BJ (cell line): Measurements from ENCODE around the gene MARS1. TPM values are rescaled to one million over a fixed set of nuclear protein-coding genes. Genes with fewer than 3 reads are reported as not detected.

ENCODE experiments used
- CTCF ChIA-PET: fragments of 350-600 bp; formaldehyde crosslinking; extraction: SDS; loops from one replicate; lab custom pipeline; 2021; ENCODE audit warnings: antibody characterized with exemption, inconsistent platforms; lab: Yijun Ruan, JAX
- POLR2A ChIA-PET: fragments of 300-600 bp; sonication (Branson Sonifier 250); formaldehyde crosslinking; extraction: SDS; loops from one replicate; lab custom pipeline; 2021; ENCODE audit warnings: antibody characterized with exemption; lab: Charles Lee
- DNase-seq: peaks from one replicate; pipeline ENCODE4 v3.0.0-alpha.2; 2011; ENCODE audit warnings: low read depth
- H3K27me3 ChIP-seq: 2 replicates; pipeline ENCODE4 v1.6.0; 2011; ENCODE audit warnings: low read length; ENCODE audit not compliant: control insufficient read depth, insufficient read depth
- H3K36me3 ChIP-seq: 2 replicates; pipeline ENCODE4 v1.5.1; 2011; ENCODE audit warnings: low read length; ENCODE audit not compliant: control insufficient read depth, insufficient read depth
- H3K4me3 ChIP-seq: 2 replicates; pipeline ENCODE4 v1.5.1; 2011; ENCODE audit warnings: low read depth, mild to moderate bottlenecking, control low read depth, low read length
- polyA plus RNA-seq: library from polyadenylated mRNA; depleted of rRNA; stranded (reverse); fragments of >200 nt; gene quantifications from 2 replicates; pipeline ENCODE4 v1.2.3, GENCODE V29; 2011
- TF ChIP-seq, protein P1 (sequence below): IDR thresholded peaks from 2 replicates; pipeline ENCODE4 v1.5.1; 2011; ENCODE audit warnings: low read depth, mild to moderate bottlenecking, control low read depth, inconsistent platforms, low read length, moderate library complexity; ENCODE audit not compliant: insufficient read depth

MARS1 gene
- polyA plus RNA-seq, 1 experiment = 378 TPM

DNA sequence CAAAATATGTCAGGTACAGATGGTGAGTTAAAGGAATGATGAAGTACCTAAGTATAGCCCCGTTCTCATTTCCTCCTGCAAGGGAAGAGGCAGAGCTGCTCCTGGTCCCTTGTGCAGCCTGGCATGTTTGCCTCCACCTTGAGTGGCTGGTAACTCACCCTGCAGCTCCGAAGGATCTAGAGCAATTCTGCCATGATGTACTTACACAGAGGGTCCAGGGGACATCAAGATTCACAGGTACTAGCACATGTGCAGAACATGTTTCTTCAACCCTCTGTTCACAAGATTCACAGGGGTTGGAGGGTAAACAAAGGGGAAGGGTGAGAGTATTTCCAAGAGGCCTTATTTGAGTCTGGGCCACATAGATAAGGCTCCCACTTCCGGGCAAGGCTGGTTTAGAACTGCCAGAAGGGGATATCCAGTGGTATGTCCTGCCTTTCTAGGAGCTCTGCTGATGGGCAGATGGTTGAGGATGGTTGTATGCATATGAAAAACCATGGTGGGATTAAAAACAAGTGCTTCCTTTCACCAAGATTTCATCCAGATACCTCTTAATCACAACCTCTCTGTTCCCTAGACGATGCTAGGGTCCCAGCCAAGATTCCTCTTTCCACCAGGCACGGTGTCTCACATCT lies 51.4 kb downstream of the MARS1 start:
- ChIA-PET POLR2A (interaction anchor here (0.6 to 0.7 kb wide), 2 partner anchors 73 to 143 kb away, joined by 3 to 4 read pairs; no protein-coding TSS in a partner anchor), CTCF (interaction anchor here (0.6 kb wide), 1 partner anchor 19 kb away, joined by 3 read pairs; no protein-coding TSS in a partner anchor)
- H3K36me3 ChIP-seq = peaks cover 13% of the 10 kb centered on the region

GRCh38 chr12:57541001-57541400 lies 53.1 kb downstream of the MARS1 start:
- H3K4me3 ChIP-seq = no peak overlapping the region
- ChIA-PET CTCF (interaction anchor here (1.1 to 1.2 kb wide), 3 partner anchors 43 to 185 kb away, joined by 3 read pairs; no protein-coding TSS in a partner anchor), POLR2A (no interaction called here)
- H3K27me3 ChIP-seq = no peaks in the 10 kb centered on the region
- no peak for DNase-seq
- H3K36me3 ChIP-seq = peaks cover 5% of the 10 kb centered on the region
- TF ChIP-seq, protein P1, sequence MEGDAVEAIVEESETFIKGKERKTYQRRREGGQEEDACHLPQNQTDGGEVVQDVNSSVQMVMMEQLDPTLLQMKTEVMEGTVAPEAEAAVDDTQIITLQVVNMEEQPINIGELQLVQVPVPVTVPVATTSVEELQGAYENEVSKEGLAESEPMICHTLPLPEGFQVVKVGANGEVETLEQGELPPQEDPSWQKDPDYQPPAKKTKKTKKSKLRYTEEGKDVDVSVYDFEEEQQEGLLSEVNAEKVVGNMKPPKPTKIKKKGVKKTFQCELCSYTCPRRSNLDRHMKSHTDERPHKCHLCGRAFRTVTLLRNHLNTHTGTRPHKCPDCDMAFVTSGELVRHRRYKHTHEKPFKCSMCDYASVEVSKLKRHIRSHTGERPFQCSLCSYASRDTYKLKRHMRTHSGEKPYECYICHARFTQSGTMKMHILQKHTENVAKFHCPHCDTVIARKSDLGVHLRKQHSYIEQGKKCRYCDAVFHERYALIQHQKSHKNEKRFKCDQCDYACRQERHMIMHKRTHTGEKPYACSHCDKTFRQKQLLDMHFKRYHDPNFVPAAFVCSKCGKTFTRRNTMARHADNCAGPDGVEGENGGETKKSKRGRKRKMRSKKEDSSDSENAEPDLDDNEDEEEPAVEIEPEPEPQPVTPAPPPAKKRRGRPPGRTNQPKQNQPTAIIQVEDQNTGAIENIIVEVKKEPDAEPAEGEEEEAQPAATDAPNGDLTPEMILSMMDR = no peak

More for the DNA sequence above, 51.4 kb downstream of the MARS1 start:
- no peak overlapping the region for H3K4me3 ChIP-seq
- DNase-seq = no peak
- TF ChIP-seq, protein P1 = no peak
- H3K27me3 ChIP-seq = no peaks in the 10 kb centered on the region

GRCh38 chr12:57541717-57542116 lies 53.8 kb downstream of the MARS1 start:
- ChIA-PET POLR2A (no interaction called here), CTCF (interaction anchor here (0.6 kb wide), 1 partner anchor 36 kb away, joined by 3 read pairs; no protein-coding TSS in a partner anchor)
- Histone ChIP-seq H3K27me3 (no peaks in the 10 kb centered on the region), H3K36me3 (peaks cover 5% of the 10 kb centered on the region), H3K4me3 (no peak overlapping the region)
- no peak for DNase-seq
- TF ChIP-seq, protein P1 = no peak

GRCh38 chr12:57543581-57543980 lies 55.7 kb downstream of the MARS1 start:
- ChIA-PET CTCF (interaction anchor here (1.0 to 1.1 kb wide), 2 partner anchors 13 to 40 kb away, joined by 3 read pairs; no protein-coding TSS in a partner anchor), POLR2A (no interaction called here)
- TF ChIP-seq, protein P1 = no peak
- H3K4me3 ChIP-seq = no peak overlapping the region
- H3K27me3 ChIP-seq = peaks cover 2% of the 10 kb centered on the region
- peaks cover 5% of the 10 kb centered on the region for H3K36me3 ChIP-seq
- DNase-seq = no peak

DNA sequence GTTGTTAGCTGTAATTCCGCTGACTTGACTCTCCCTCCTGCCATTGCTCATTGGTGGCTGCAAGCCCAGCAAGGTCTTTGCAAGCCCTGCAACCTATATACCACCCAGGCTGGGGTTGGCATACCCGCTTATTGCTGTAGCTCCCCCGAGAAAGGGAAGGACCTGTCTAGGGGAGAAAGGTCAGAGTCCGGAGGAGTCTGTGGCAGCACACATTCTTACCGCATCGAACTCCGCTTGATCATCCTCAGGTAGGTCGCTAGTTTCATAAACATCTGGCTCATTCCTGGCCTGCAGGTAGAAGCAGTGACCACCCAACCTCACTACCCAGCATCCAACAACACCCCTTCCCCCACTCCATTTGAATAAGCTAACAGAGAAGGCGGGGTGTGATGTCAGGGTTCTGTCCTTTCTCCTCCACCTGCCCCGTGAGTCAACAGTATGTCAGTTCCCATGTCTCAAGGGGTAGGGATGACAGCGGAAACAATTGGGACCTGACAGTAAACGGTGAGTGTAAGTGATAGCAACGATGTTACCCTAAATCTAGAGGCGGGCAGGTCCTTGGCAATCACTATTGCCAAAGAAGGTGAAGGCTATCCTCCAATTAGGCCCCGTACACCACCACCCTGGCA lies 58.1 kb downstream of the MARS1 start:
- TF ChIP-seq, protein P1 = no peak
- POLR2A ChIA-PET = interaction anchor here (0.7 kb wide), 1 partner anchor 12 kb away, joined by 3 read pairs; no protein-coding TSS in a partner anchor
- Histone ChIP-seq H3K27me3 (peaks cover 6% of the 10 kb centered on the region), H3K4me3 (peak overlapping the region; percentile 100), H3K36me3 (no peaks in the 10 kb centered on the region)
- CTCF ChIA-PET = interaction anchor here (1.0 to 1.1 kb wide), 2 partner anchors 10 to 22 kb away, joined by 3 read pairs; no protein-coding TSS in a partner anchor
- DNase-seq = no peak
